HG02623 (cell line): ENCODE measurements around the gene BNC1.

ENCODE experiments used
- ATAC-seq: cut with Tn5 transposase; IDR thresholded peaks from one replicate; pipeline ENCODE4 v1.9.1; 2021; ENCODE audit warnings: moderate library complexity; ENCODE audit not compliant: unreplicated experiment

BNC1 gene, protein sequence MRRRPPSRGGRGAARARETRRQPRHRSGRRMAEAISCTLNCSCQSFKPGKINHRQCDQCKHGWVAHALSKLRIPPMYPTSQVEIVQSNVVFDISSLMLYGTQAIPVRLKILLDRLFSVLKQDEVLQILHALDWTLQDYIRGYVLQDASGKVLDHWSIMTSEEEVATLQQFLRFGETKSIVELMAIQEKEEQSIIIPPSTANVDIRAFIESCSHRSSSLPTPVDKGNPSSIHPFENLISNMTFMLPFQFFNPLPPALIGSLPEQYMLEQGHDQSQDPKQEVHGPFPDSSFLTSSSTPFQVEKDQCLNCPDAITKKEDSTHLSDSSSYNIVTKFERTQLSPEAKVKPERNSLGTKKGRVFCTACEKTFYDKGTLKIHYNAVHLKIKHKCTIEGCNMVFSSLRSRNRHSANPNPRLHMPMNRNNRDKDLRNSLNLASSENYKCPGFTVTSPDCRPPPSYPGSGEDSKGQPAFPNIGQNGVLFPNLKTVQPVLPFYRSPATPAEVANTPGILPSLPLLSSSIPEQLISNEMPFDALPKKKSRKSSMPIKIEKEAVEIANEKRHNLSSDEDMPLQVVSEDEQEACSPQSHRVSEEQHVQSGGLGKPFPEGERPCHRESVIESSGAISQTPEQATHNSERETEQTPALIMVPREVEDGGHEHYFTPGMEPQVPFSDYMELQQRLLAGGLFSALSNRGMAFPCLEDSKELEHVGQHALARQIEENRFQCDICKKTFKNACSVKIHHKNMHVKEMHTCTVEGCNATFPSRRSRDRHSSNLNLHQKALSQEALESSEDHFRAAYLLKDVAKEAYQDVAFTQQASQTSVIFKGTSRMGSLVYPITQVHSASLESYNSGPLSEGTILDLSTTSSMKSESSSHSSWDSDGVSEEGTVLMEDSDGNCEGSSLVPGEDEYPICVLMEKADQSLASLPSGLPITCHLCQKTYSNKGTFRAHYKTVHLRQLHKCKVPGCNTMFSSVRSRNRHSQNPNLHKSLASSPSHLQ

GRCh38 chr15:83284559-83285283 is at the start of gene BNC1:
BNC1 (minus strand) TSS chr15:83284664; CDS start chr15:83284628, 36 bp downstream.
- ATAC-seq = no peak

DNA sequence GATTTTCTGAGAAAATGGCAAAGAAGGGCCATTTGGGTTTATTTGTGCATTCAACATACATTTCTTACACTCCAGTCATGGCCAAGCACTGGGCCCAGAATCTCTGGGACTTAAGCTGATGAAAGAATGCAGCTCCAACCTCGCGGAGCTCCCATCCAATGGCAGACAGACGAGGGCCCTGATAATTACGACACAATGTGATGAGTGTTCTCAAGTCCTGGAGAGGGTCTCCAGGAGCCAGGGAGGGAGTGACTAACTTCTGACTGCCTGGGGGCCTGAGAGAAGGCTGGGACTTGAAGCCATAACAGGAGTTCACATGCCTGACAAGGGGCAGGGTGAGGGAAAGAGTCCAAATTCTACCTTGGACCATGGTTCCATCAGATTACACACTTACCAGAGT is 42.6 kb upstream of the BNC1 start:
- ATAC-seq = no peak

- no peak for ATAC-seq
These were observed 40.3 kb upstream of the BNC1 start for GRCh38 chr15:83324799-83325198.

DNA sequence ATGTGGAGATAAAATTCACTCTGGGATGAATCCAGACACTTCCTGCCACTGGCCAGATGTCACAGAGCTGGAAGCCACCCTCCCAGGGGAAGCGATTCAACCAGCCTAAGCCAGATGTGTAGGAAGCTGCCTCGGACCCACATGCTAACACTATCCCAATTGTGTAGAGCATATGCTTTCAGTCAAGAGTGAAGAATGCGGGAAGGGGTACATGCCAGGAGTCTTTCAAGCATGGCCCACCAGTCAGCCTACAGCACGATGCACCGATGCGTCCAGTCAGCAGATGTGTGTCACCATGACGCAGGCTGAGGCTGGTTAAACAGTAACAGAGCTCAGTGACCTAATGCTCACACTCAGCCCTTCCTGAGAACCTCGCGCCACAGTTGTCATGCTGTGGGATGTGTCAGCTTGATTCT is 38.8 kb upstream of the BNC1 start:
- no peak for ATAC-seq

DNA sequence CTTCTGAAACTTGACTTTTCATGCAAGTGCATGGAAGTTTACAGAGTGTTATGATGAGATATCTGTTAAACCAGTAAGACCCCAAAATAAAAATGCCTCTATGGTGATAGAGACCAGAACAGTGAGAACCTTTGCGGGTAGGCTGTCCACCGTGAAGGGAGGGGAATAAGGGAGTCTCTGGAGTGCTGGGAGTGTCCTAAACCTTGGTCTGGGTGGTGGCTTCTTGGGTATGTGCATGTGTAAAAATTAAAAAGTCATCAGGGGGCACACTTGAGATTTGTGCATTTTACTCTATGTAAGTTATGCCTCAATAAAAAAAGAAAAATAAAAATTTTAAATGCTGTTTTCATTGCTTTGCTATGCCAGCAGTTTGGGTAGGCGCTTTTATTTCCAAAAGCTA is 38.2 kb upstream of the BNC1 start:
- ATAC-seq = no peak

DNA sequence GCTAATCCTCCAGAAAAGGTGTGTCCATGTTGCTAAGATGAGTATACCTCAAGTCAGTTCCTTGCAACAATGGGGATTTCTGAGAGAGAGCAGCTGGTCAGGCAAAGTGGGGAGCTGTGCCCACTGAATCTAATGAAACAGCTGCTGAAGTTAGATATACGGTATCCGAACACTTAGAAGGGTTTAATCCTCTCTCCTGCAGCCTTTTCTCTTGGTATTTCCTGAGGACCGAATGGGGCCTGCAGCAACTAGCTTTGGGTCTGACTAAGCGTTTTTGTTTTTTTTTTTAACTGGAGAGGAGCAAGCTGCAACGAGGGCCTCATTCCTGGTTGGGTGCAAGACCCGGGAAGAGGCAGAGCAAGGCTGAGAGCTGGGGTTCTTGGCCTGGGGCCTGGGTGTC is 37.6 kb upstream of the BNC1 start:
- no peak for ATAC-seq

GRCh38 chr15:83320844-83321243 is 36.4 kb upstream of the BNC1 start:
- no peak for ATAC-seq

DNA sequence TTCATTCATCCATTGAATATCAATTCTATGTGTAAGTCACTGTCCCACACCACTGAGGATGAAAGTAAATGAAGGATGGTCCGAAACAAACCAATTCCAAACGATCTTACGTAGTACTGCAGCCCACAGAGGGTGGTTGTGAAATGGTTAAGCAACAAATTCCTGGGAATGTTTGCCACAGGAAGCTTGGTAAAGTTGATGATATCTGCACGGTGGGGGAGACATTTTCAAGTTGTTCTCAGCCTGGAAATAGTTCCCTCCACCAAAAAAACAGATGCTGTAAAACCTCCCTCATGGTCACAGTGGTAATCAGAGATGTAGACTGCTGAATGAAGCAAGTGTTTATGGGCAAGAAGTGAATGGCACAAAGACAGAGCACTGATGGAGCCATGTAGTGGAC is 35.9 kb upstream of the BNC1 start:
- no peak for ATAC-seq

DNA sequence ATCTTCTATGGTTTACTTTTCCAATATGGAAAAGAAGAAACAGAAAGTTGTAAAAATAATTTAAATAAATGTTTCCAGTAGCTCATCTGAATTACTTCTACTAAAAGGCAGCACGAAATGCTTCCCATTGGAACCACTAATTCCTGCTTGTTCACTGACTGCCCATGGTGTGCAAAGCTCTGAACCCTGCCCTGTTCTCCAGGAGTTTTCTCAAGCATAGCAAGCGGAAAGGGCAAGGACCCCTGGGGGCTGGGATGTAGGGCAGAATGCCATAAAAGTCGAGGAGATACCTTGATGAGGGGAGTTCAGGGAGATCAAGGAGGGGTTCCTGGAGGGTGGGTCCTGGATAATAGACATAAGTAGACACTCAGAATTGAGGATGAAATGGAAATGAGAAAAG is 35.3 kb upstream of the BNC1 start:
- no peak for ATAC-seq

DNA sequence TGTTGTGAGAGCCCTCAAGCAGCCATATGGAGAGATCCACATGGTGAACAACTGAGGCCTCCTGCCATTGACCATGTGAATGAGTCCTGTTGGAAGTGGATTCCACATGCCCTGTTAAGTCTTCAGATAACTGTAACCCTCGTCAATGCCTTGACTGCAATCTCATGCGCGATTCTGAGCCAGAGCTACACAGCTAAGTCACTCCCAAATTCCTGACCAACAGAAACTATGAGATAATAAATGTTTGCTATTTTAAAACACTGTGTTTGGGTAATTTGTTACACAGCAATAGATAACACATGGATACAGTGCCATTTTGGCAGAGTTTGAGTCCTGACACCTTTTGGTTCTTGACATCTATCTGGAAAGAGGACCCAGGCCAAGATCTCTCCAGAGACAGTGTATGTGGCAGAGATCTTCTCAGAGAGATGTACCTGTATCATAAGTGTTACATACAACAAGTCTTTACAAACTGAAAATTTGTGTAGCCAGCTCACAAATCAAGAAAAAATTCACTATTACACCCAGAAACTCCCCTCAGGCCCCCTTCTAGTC is 34.5 kb upstream of the BNC1 start:
- ATAC-seq = no peak

GRCh38 chr15:83318036-83318435 is 33.6 kb upstream of the BNC1 start:
- no peak for ATAC-seq

- no peak for ATAC-seq
These were observed 27.6 kb upstream of the BNC1 start for GRCh38 chr15:83312071-83312470.

GRCh38 chr15:83310521-83311456 is 26.3 kb upstream of the BNC1 start:
- ATAC-seq = no peak

DNA sequence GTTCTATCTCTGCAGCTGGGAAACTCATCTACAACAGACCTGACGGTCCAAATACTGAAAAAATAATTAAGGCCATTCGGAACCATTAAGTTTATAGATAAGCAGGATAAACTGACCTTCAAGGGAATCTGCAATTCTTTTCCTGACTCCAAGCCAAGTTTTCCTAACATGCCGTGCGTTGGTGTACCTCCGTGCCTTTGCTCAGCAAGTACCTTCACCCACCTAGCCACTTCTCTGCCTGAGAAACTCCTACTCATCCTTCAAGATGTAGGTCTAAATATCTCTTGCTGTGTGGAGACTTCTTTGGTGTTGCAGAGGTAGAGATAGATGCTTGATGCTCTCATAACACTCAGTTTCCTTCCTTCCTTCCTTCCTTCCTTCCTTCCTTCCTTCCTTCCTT is 24.2 kb upstream of the BNC1 start:
- no peak for ATAC-seq

DNA sequence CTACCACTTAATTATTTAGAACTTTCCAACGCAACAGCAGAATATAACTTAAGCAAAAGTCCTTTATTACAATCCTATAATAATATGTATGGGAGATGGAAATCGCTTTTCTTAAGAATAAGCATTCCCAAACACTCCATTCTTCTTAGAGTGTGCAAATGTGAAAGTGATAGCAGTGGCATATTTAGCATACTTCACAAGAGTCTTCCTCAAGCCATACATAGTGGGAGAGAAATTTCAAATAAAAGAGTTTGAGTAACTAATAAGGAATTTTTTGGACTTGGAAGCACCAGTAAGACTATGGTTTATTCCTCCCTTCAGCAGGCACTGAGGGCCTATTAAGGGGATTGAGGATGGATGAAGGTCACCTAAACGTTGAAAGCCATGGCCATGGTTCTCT is 22.1 kb upstream of the BNC1 start:
- no peak for ATAC-seq

- ATAC-seq = no peak
These were observed 21.3 kb upstream of the BNC1 start for GRCh38 chr15:83305704-83306291.

GRCh38 chr15:83304861-83305703 is 20.6 kb upstream of the BNC1 start:
- no peak for ATAC-seq

- no peak for ATAC-seq
These were observed 19.1 kb upstream of the BNC1 start for GRCh38 chr15:83303535-83303934.

DNA sequence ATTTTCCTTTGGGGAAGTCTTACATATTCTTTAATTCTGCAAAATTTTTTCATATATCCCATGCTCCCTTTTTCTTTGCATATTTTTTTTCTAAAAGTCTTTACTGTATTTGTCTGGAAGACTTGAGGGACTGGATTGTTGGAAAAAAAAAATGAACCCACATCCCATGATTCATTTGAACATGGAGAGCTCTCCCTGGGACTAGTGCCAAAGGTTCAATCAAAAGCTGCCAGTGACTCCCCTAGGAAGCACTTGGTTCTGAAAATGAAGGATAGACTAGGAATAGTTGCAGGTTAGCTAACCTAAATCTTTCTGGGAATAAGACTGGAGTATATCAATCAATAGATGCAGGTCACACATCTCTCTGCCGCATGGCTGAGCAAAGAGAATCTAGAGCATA is 16.4 kb upstream of the BNC1 start:
- ATAC-seq = no peak
